GM18520 (cell line): ENCODE measurements around the gene CYSLTR2.
"Not testable (repeated sequence)": the region's sequence is repeated elsewhere in the genome, so short reads cannot be mapped to it uniquely, and the experiment has no call there.

ENCODE experiments used
- ATAC-seq: cut with Tn5 transposase; IDR thresholded peaks from one replicate; pipeline ENCODE4 v1.9.1; 2021; ENCODE audit not compliant: unreplicated experiment

The CYSLTR2 gene

GRCh38 chr13:48687249-48687648 is 33.5 kb downstream of the CYSLTR2 start:
- ATAC-seq: no peak

GRCh38 chr13:48693998-48694397 is 40.3 kb downstream of the CYSLTR2 start:
- ATAC-seq: no peak

- ATAC-seq: no peak
These were observed 42.0 kb downstream of the CYSLTR2 start for GRCh38 chr13:48695776-48696175.

GRCh38 chr13:48696676-48697075 is 42.9 kb downstream of the CYSLTR2 start:
- not testable (repeated sequence) for ATAC-seq

GRCh38 chr13:48707405-48707804 is 53.7 kb downstream of the CYSLTR2 start:
- no peak for ATAC-seq

GRCh38 chr13:48708764-48709163 is 55.0 kb downstream of the CYSLTR2 start:
- no peak for ATAC-seq

- ATAC-seq: no peak
These were observed 55.5 kb downstream of the CYSLTR2 start for GRCh38 chr13:48709213-48709612.

GRCh38 chr13:48710160-48710559 is 56.4 kb downstream of the CYSLTR2 start:
- ATAC-seq: no peak

GRCh38 chr13:48712141-48712540 is 58.4 kb downstream of the CYSLTR2 start:
- no peak for ATAC-seq

- no peak for ATAC-seq
These were observed 62.2 kb downstream of the CYSLTR2 start for GRCh38 chr13:48715977-48716376.

GRCh38 chr13:48720621-48721020 is 66.9 kb downstream of the CYSLTR2 start:
- ATAC-seq: no peak

GRCh38 chr13:48723168-48723567 is 69.4 kb downstream of the CYSLTR2 start:
- no peak for ATAC-seq

- no peak for ATAC-seq
These were observed 71.5 kb downstream of the CYSLTR2 start for GRCh38 chr13:48725271-48725670.

- no peak for ATAC-seq
These were observed 73.0 kb downstream of the CYSLTR2 start for GRCh38 chr13:48726711-48727110.

GRCh38 chr13:48727241-48728011 is 73.7 kb downstream of the CYSLTR2 start:
- no peak for ATAC-seq

GRCh38 chr13:48728226-48728625 is 74.5 kb downstream of the CYSLTR2 start:
- no peak for ATAC-seq

- ATAC-seq: no peak
These were observed 75.1 kb downstream of the CYSLTR2 start for GRCh38 chr13:48728876-48729275.

GRCh38 chr13:48729856-48730255 is 76.1 kb downstream of the CYSLTR2 start:
- no peak for ATAC-seq

GRCh38 chr13:48731001-48731658 is 77.4 kb downstream of the CYSLTR2 start:
- ATAC-seq: no peak

GRCh38 chr13:48731957-48732569 is 78.3 kb downstream of the CYSLTR2 start:
- ATAC-seq: no peak

- ATAC-seq: no peak
These were observed 80.1 kb downstream of the CYSLTR2 start for GRCh38 chr13:48733739-48734335.

- no peak for ATAC-seq
These were observed 81.8 kb downstream of the CYSLTR2 start for GRCh38 chr13:48735571-48735970.
